ENCODE results near the gene SLC7A10. TPM values are rescaled to one million over a fixed set of nuclear protein-coding genes. Genes with fewer than 3 reads are reported as not detected.

SLC7A10 gene
- total RNA-seq, 1 donor from 2014 or later = not detected

GRCh38 chr19:33163481-33163880 lies 62.2 kb downstream of the SLC7A10 start:
- Mint-ChIP-seq H3K36me3 (ENCODE audit: low read depth) (peaks cover under 1% of the 10 kb centered on the region), H3K9me3 (peaks cover 6% of the 10 kb centered on the region), H3K4me1 (peaks cover 7% of the 10 kb centered on the region), H3K4me3 (no peak overlapping the region), H3K27me3 (no peaks in the 10 kb centered on the region), H3K27ac (no peak overlapping the region)
- DNase-seq (no peak), ATAC-seq (ENCODE audit: low read depth) (no peak)
- ChIA-PET POLR2A (no interaction called here), CTCF (no interaction called here)
- no peak for TF ChIP-seq CTCF (IDR thresholded peaks at IDR 0.05)
- intact Hi-C loops (cut with micrococcal nuclease) = no loop called here

GRCh38 chr19:33161201-33161600 lies 64.4 kb downstream of the SLC7A10 start:
- DNase-seq (no peak), ATAC-seq (ENCODE audit: low read depth) (no peak)
- Mint-ChIP-seq H3K4me1 (peaks cover 7% of the 10 kb centered on the region), H3K4me3 (no peak overlapping the region), H3K27me3 (no peaks in the 10 kb centered on the region), H3K36me3 (ENCODE audit: low read depth) (no peaks in the 10 kb centered on the region), H3K9me3 (no peaks in the 10 kb centered on the region), H3K27ac (no peak overlapping the region)
- intact Hi-C loops (cut with micrococcal nuclease) = no loop called here
- POLR2A ChIA-PET = interaction anchor here (1.6 kb wide), 1 partner anchor 16 kb away, joined by 10 read pairs; no protein-coding TSS in a partner anchor
- CTCF ChIA-PET = interaction anchor here (1.2 kb wide), 1 partner anchor 23 kb away, joined by 5 read pairs; no protein-coding TSS in a partner anchor
- TF ChIP-seq CTCF (IDR thresholded peaks at IDR 0.05) = no peak

- no peak for TF ChIP-seq CTCF (IDR thresholded peaks at IDR 0.05)
- Mint-ChIP-seq H3K27me3 (no peaks in the 10 kb centered on the region), H3K27ac (no peak overlapping the region), H3K4me1 (peaks cover 7% of the 10 kb centered on the region), H3K4me3 (no peak overlapping the region), H3K36me3 (ENCODE audit: low read depth) (no peaks in the 10 kb centered on the region), H3K9me3 (no peaks in the 10 kb centered on the region)
- intact Hi-C loops (cut with micrococcal nuclease) = no loop called here
- DNase-seq (no peak), ATAC-seq (ENCODE audit: low read depth) (no peak)
- ChIA-PET CTCF (interaction anchor here (1.2 kb wide), 1 partner anchor 24 kb away, joined by 5 read pairs; no protein-coding TSS in a partner anchor), POLR2A (interaction anchor here (1.6 kb wide), 1 partner anchor 17 kb away, joined by 10 read pairs; no protein-coding TSS in a partner anchor)
These were observed 65.8 kb downstream of the SLC7A10 start for GRCh38 chr19:33159893-33160292.

GRCh38 chr19:33159149-33159548 lies 66.5 kb downstream of the SLC7A10 start:
- TF ChIP-seq CTCF (IDR thresholded peaks at IDR 0.05) = no peak
- Mint-ChIP-seq H3K27me3 (no peaks in the 10 kb centered on the region), H3K4me1 (peaks cover 7% of the 10 kb centered on the region), H3K4me3 (no peak overlapping the region), H3K9me3 (no peaks in the 10 kb centered on the region), H3K27ac (no peak overlapping the region), H3K36me3 (ENCODE audit: low read depth) (no peaks in the 10 kb centered on the region)
- intact Hi-C loops (cut with micrococcal nuclease) = no loop called here
- CTCF ChIA-PET = no interaction called here
- POLR2A ChIA-PET = no interaction called here
- ATAC-seq (ENCODE audit: low read depth) (no peak), DNase-seq (no peak)

Other genes starting within 250 kb of the SLC7A10 start
- gene RHPN2, start 161.0 kb downstream of the SLC7A10 start, total RNA-seq = 1.0 and 1.7 TPM in 2 replicates
- gene GPATCH1, start 144.7 kb downstream of the SLC7A10 start, total RNA-seq = 12.8 and 13.0 TPM in 2 replicates
- gene WDR88, start 93.7 kb downstream of the SLC7A10 start, total RNA-seq = 0.51 TPM in 1 of 2 replicates, not detected in the other
- gene LRP3, start 31.5 kb downstream of the SLC7A10 start, total RNA-seq = not detected in 2 replicates
- 0.51 and 0.83 TPM in 2 replicates for gene CEBPA, start 76.7 kb upstream of the SLC7A10 start, total RNA-seq
- 30.6 and 32.0 TPM in 2 replicates for gene CEBPG, start 147.9 kb upstream of the SLC7A10 start, total RNA-seq

All from activated B cell treated with CpG ODN at 0.5 μM for 24 hours (primary cell).